ENCODE results near the gene PLXNA2. TPM values are rescaled to one million over a fixed set of nuclear protein-coding genes. Genes with fewer than 3 reads are reported as not detected.

PLXNA2 gene
- total and polyA plus RNA-seq, 2 of the 13 experiments (the other 11 are each of a cell fraction or from before 2014, with no cell fraction given), result 1.1 to 2.1 TPM

DNA sequence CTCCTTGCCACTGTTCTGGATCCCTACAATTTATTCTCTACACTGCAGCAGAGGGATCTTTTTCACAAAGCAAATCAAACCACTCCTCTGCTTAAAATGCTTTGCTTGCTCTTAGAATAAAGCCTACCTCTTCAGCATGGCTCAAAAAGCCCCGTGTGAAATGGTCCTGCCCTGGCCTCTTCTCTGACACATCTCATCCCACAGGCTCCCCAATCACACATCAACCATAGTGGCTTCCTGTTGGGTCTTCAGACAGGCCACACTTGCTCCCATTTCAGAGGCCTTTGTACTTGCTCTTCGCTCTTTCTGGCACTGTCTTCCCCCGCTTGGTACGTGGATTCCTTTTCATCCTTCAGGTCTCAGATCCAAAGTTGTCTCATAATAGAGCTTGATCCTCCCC, 44.3 kb upstream of the PLXNA2 start:
- H3K4me1 ChIP-seq (ENCODE audit: insufficient read depth, low read length), result no peaks in the 10 kb centered on the region
- DNase-seq (ENCODE audit: low spot score), result no peak
- 38% methylated on average over 4 of the region's 4 CpGs for WGBS (ENCODE audit: low lambda C conversion rate)
- H3K9ac ChIP-seq (ENCODE audit: insufficient read depth, low read depth, low read length), result no peak overlapping the region
- in situ Hi-C loops (cut with HindIII; ENCODE audit: extremely low pct_ligation_motif_present, low pct_unique_long_range_greater_than_20kb) (no loop called here), intact Hi-C loops (cut with micrococcal nuclease; ENCODE audit: unreplicated experiment) (no loop called here)
- H2AFZ ChIP-seq (ENCODE audit: low read length), result no peak overlapping the region
- POLR2A ChIA-PET, result no interaction called here
- CTCF ChIA-PET (ENCODE audit: low intra/inter-chr PET ratio, low total read pairs), result no interaction called here
- H3K9me3 ChIP-seq (ENCODE audit: low read length), result no peaks in the 10 kb centered on the region
- no peak for ATAC-seq
- H3K27ac ChIP-seq (ENCODE audit: extremely low read length, insufficient read depth, low read length), result no peak overlapping the region
- H3K4me2 ChIP-seq (ENCODE audit: low read depth, low read length), result no peak overlapping the region
- no peaks in the 10 kb centered on the region for H3K36me3 ChIP-seq (replicated peaks in 1 of 2; ENCODE audit: control insufficient read depth in 1 of 2, insufficient read depth in 2 of 2, low read length in 2 of 2)
- no peak overlapping the region for H3K4me3 ChIP-seq (replicated peaks in 1 of 3; ENCODE audit: insufficient read depth in 1 of 3, low read depth in 2 of 3, low read length in 3 of 3)
- TF ChIP-seq IKZF1 (IDR thresholded peaks at IDR 0.05), result no peak
- TF ChIP-seq NR3C1 (CRISPR knock-in tag; IDR thresholded peaks at IDR 0.05), result no peak
- no peak for TF ChIP-seq STAG1 (CRISPR knock-in tag; IDR thresholded peaks at IDR 0.05)
- no peak for TF ChIP-seq SP2 (CRISPR knock-in tag; IDR thresholded peaks at IDR 0.05)
- TF ChIP-seq WIZ (CRISPR knock-in tag; IDR thresholded peaks at IDR 0.05), result no peak
- FAIRE-seq, result no peak
- BruUV-seq (replicated peaks), result no TSS peak
- H3K27me3 ChIP-seq (ENCODE audit: control insufficient read depth in 1 of 2, insufficient read depth in 2 of 2, low read length in 2 of 2), result no peaks in the 10 kb centered on the region; a peak in 1 of 5 replicates
- no peaks in the 10 kb centered on the region for H3K79me2 ChIP-seq (ENCODE audit: insufficient read depth, low read length)
- no peaks in the 10 kb centered on the region for H4K20me1 ChIP-seq (ENCODE audit: insufficient read depth, low read length)

DNA sequence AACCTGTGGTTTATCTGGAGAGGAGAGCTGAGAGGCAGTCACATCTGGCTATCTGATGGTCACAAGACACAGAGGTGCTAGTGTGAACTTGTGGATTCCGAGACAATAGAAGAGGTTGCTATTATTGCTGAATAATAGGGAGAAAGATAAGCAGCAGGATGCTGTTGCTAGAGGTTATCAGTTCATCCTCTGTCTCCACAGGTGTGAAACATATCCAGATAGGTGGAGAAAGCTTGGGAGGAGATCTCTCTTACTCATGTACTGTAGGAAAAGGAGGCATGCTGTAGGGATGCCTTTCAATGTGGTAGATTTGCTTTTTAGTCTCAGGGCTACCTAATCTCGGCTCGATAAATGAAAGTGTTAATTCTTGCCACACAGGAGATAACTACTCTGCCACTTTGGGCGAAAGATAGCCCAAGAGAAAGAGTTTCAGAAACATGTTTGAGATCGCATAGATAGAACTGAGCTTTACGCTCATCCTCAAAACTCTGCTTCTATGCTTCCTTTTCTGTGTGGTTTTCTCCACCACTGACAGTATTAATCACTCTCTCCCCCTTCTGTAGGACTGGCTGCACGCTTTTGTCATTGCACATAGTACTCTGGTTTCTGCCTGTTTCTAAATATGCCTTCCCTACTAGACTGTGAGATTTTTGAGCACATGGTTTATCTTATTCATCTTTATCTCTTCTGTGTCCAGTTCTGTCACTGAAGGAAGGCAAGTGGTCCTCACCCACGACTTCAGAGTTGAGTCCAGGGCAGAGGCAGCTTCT, 36.7 kb upstream of the PLXNA2 start:
- 25% methylated on average over 8 of the region's 8 CpGs for WGBS (ENCODE audit: low lambda C conversion rate)
- TF ChIP-seq CCAR2 (optimal IDR thresholded peaks at IDR 0.05; ENCODE audit: low read depth, low read length) (no peak), ZNF263 (CRISPR knock-in tag; IDR thresholded peaks at IDR 0.05) (no peak)
- in situ Hi-C loops (cut with HindIII; ENCODE audit: extremely low pct_ligation_motif_present, low pct_unique_long_range_greater_than_20kb) (no loop called here), intact Hi-C loops (cut with micrococcal nuclease; ENCODE audit: unreplicated experiment) (no loop called here)
- DNase-seq (ENCODE audit: low spot score) (no peak), FAIRE-seq (no peak), ATAC-seq (no peak)
- Histone ChIP-seq H3K4me2 (ENCODE audit: low read depth, low read length) (no peak overlapping the region), H3K36me3 (replicated peaks in 1 of 2; ENCODE audit: control insufficient read depth in 1 of 2, insufficient read depth in 2 of 2, low read length in 2 of 2) (no peaks in the 10 kb centered on the region), H2AFZ (ENCODE audit: low read length) (no peak overlapping the region), H3K4me3 (replicated peaks in 1 of 3; ENCODE audit: insufficient read depth in 1 of 3, low read depth in 2 of 3, low read length in 3 of 3) (no peak overlapping the region), H3K9me3 (ENCODE audit: low read length) (no peaks in the 10 kb centered on the region), H3K79me2 (ENCODE audit: insufficient read depth, low read length) (no peaks in the 10 kb centered on the region), H4K20me1 (ENCODE audit: insufficient read depth, low read length) (no peaks in the 10 kb centered on the region), H3K4me1 (ENCODE audit: insufficient read depth, low read length) (no peaks in the 10 kb centered on the region), H3K9ac (ENCODE audit: insufficient read depth, low read depth, low read length) (no peak overlapping the region), H3K27ac (ENCODE audit: extremely low read length, insufficient read depth, low read length) (no peak overlapping the region), H3K27me3 (ENCODE audit: control insufficient read depth in 1 of 2, insufficient read depth in 2 of 2, low read length in 2 of 2) (peaks cover under 1 to 2% of the 10 kb centered on the region in 2 experiments; a peak in 3 of 5 replicates)
- no TSS peak for BruUV-seq (replicated peaks)
- ChIA-PET CTCF (ENCODE audit: low intra/inter-chr PET ratio, low total read pairs) (no interaction called here), POLR2A (no interaction called here)

All from HepG2 (cell line).